Activated naive CD4-positive, alpha-beta T cell treated with anti-CD3 and anti-CD28 coated beads for 36 hours (primary cell): ENCODE data around the gene DNER. TPM values are rescaled to one million over a fixed set of nuclear protein-coding genes. Genes with fewer than 3 reads are reported as not detected.
A peak's percentile ranks its signal among the peaks of the same experiment; 100 is the strongest.

Source experiments
- CTCF ChIA-PET: fragments of 350-600 bp; sonication (Branson Sonifier 250); formaldehyde crosslinking; loops from one replicate; lab custom pipeline; 2021; ENCODE audit warnings: antibody characterized with exemption; lab: Charles Lee
- DNase-seq: peaks from one replicate; pipeline ENCODE4 v3.0.0-alpha.2; 2020
- H3K27ac Mint-ChIP-seq: one replicate; pipeline ENCODE4 v1.8.0; 2021; ENCODE audit warnings: mild to moderate bottlenecking, mixed read lengths
- H3K27me3 Mint-ChIP-seq: one replicate; pipeline ENCODE4 v1.8.0; 2021; ENCODE audit warnings: low read depth, mixed read lengths
- H3K36me3 Mint-ChIP-seq: one replicate; pipeline ENCODE4 v1.8.0; 2021; ENCODE audit warnings: low read depth, mixed read lengths
- H3K4me1 Mint-ChIP-seq: one replicate; pipeline ENCODE4 v1.8.0; 2021; ENCODE audit warnings: low read depth, mixed read lengths
- H3K4me3 Mint-ChIP-seq: one replicate; pipeline ENCODE4 v1.8.0; 2021; ENCODE audit warnings: mild to moderate bottlenecking, moderate library complexity, mixed read lengths
- H3K9me3 Mint-ChIP-seq: one replicate; pipeline ENCODE4 v1.8.0; 2021; ENCODE audit warnings: mixed read lengths
- intact Hi-C: fragments of 100-400 bp; cut with micrococcal nuclease; formaldehyde crosslinking; loops from one replicate; pipeline ENCODE4 v1.15.1; 2023
- total RNA-seq, 2 experiments: library from RNA; stranded (reverse); gene quantifications; one replicate each; pipeline ENCODE4 v1.2.3, GENCODE V29; 2021

The DNER gene
- total RNA-seq, 2 experiments from 2014 or later = not detected

- Mint-ChIP-seq H3K4me1 (no peaks in the 10 kb centered on the region), H3K9me3 (no peaks in the 10 kb centered on the region), H3K36me3 (no peaks in the 10 kb centered on the region), H3K4me3 (no peak overlapping the region), H3K27me3 (peaks cover 17% of the 10 kb centered on the region), H3K27ac (no peak overlapping the region)
- no peak for DNase-seq
- CTCF ChIA-PET = no interaction called here
- intact Hi-C loops = no loop called here
These were observed 113.0 kb downstream of the DNER start for GRCh38 chr2:229601396-229601795.

- H3K4me3 Mint-ChIP-seq = no peak overlapping the region
- intact Hi-C loops = no loop called here
- no peak overlapping the region for H3K27ac Mint-ChIP-seq
- H3K27me3 Mint-ChIP-seq = peaks cover 20% of the 10 kb centered on the region
- DNase-seq = no peak
- no peaks in the 10 kb centered on the region for H3K4me1 Mint-ChIP-seq
- CTCF ChIA-PET = no interaction called here
- H3K36me3 Mint-ChIP-seq = no peaks in the 10 kb centered on the region
- no peaks in the 10 kb centered on the region for H3K9me3 Mint-ChIP-seq
These were observed 116.1 kb downstream of the DNER start for GRCh38 chr2:229598227-229598626.

DNA sequence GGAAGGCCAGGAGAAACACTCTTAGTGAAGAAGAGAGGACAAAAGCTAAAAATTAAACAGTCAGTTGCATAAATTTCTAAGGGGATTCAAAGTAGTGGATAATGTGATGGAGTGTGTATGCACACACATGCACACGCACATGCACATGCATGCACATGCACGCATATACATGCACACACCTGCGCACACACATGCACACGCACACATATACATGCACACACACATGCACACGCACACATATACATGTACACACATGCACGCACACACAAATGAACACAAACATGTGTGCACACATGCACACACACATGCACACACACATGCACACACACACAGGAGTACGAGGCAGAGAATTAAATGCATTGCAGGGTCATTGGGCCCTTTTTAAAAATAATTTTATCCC is 117.6 kb downstream of the DNER start:
- H3K27ac Mint-ChIP-seq = no peak overlapping the region
- H3K9me3 Mint-ChIP-seq = no peaks in the 10 kb centered on the region
- no peaks in the 10 kb centered on the region for H3K4me1 Mint-ChIP-seq
- CTCF ChIA-PET = no interaction called here
- intact Hi-C loops = no loop called here
- H3K27me3 Mint-ChIP-seq = peaks cover 16% of the 10 kb centered on the region
- no peak for DNase-seq
- H3K36me3 Mint-ChIP-seq = no peaks in the 10 kb centered on the region
- H3K4me3 Mint-ChIP-seq = no peak overlapping the region

GRCh38 chr2:229591611-229592010 is 122.7 kb downstream of the DNER start:
- no peaks in the 10 kb centered on the region for H3K9me3 Mint-ChIP-seq
- DNase-seq = no peak
- CTCF ChIA-PET = interaction anchor here (0.6 kb wide), 1 partner anchor 265 kb away, joined by 3 read pairs; no protein-coding TSS in a partner anchor
- no peaks in the 10 kb centered on the region for H3K4me1 Mint-ChIP-seq
- no peak overlapping the region for H3K4me3 Mint-ChIP-seq
- no peaks in the 10 kb centered on the region for H3K36me3 Mint-ChIP-seq
- intact Hi-C loops = no loop called here
- H3K27ac Mint-ChIP-seq = no peak overlapping the region
- H3K27me3 Mint-ChIP-seq = peaks cover 14% of the 10 kb centered on the region

- peak; percentile 53 for DNase-seq
- no peaks in the 10 kb centered on the region for H3K9me3 Mint-ChIP-seq
- peaks cover 18% of the 10 kb centered on the region for H3K27me3 Mint-ChIP-seq
- H3K4me3 Mint-ChIP-seq = no peak overlapping the region
- intact Hi-C loops = loop anchor here (2.0 to 5.0 kb wide), 2 partner anchors 155 to 1696 kb away; no protein-coding TSS in a partner anchor
- CTCF ChIA-PET = interaction anchor here (0.9 to 1.6 kb wide), 5 partner anchors 9 to 1699 kb away, joined by 3 to 4 read pairs (median 3); no protein-coding TSS in a partner anchor
- H3K36me3 Mint-ChIP-seq = no peaks in the 10 kb centered on the region
- no peak overlapping the region for H3K27ac Mint-ChIP-seq
- H3K4me1 Mint-ChIP-seq = no peaks in the 10 kb centered on the region
These were observed 127.3 kb downstream of the DNER start for GRCh38 chr2:229586746-229587705.

GRCh38 chr2:229586012-229586411 is 128.3 kb downstream of the DNER start:
- CTCF ChIA-PET = interaction anchor here (1.5 kb wide), 1 partner anchor 454 kb away, joined by 3 read pairs; no protein-coding TSS in a partner anchor
- Mint-ChIP-seq H3K36me3 (no peaks in the 10 kb centered on the region), H3K4me3 (no peak overlapping the region), H3K9me3 (no peaks in the 10 kb centered on the region), H3K27ac (no peak overlapping the region), H3K4me1 (no peaks in the 10 kb centered on the region), H3K27me3 (peaks cover 18% of the 10 kb centered on the region)
- DNase-seq = no peak
- intact Hi-C loops = loop anchor here (2.0 to 5.0 kb wide), 2 partner anchors 154 to 1695 kb away; no protein-coding TSS in a partner anchor

GRCh38 chr2:229582151-229582550 is 132.2 kb downstream of the DNER start:
- Mint-ChIP-seq H3K27me3 (peaks cover 27% of the 10 kb centered on the region), H3K4me1 (no peaks in the 10 kb centered on the region), H3K4me3 (no peak overlapping the region), H3K9me3 (no peaks in the 10 kb centered on the region), H3K36me3 (no peaks in the 10 kb centered on the region), H3K27ac (no peak overlapping the region)
- DNase-seq = no peak
- CTCF ChIA-PET = no interaction called here
- intact Hi-C loops = no loop called here

DNA sequence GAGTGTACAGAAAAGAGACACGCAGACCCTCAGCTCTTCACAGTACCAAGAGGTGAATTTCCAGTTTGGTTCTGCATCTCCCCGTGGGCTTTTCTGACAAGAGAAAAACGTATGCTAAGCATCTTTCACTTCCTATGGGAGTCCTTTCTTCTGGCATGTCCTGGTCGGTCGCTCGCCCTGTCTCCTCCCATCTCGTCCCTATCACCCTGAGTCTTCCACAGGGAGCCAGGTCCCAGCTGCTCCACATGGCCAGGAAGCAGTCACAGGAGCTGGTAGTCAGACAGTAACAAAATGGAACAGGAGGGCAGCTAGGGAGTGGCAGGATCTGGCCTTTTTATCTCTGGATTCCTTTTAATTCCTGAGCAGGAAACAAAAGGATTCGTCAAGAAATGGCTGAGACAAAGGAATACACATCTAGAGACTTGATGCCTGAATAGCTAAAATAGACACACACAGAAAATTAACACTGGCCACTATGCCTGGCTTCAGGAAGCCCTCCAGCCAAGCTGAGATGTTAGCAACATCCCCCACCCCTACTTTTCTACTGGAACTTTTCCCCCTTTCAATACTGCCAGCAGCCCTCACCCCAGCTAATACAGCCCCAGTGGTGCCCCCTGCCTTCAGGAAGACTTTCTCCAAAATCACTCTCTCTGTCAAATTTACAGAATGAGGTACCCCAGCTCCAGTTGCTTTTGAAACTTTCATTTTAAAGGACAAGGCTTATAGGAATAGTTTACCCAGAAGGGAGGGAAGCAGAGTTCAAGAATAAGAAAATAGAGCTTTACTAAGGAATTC is 136.1 kb downstream of the DNER start:
- H3K27me3 Mint-ChIP-seq = peaks cover 18% of the 10 kb centered on the region
- H3K4me3 Mint-ChIP-seq = no peak overlapping the region
- intact Hi-C loops = loop anchor here (5.0 kb wide), 1 partner anchor 366 kb away; no protein-coding TSS in a partner anchor
- CTCF ChIA-PET = interaction anchor here (0.7 to 1.4 kb wide), 4 partner anchors 9 to 580 kb away, joined by 3 to 4 read pairs (median 3); partner anchors contain the start of gene DNER
- DNase-seq = no peak
- H3K4me1 Mint-ChIP-seq = no peaks in the 10 kb centered on the region
- H3K9me3 Mint-ChIP-seq = no peaks in the 10 kb centered on the region
- no peaks in the 10 kb centered on the region for H3K36me3 Mint-ChIP-seq
- H3K27ac Mint-ChIP-seq = no peak overlapping the region

DNA sequence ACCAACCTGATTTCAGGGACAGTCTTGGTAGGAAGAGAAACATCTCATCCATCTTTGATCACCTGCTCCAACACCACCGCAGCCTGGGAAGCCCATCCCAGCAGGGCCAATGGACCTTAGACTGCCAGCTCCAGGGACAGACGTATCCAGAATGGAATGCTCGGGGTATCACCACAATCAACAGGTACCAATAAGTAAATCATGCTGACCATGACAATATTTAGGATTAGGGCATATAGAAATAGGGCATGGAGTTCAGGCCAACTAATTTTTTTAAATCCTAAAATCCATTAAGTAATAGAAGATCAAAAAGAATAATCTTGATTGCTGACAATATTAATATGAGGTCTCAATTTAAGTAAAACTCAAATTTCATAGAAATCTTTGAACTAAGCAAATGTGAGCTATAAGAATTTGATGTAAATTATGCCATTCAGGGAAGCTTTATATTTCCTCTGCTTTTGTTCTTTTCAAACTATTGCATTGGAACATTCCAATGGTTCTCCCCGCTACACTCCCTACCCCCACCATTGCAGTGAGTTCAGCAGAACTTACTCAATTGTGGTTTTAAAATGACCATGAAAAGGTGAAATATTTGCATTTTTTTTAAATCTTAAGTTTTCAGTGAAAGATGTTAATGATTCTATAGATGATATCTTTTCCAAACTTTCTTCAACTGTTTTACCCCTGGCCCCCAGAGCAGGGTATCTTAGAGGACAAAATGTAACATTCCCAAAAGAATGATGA is 138.6 kb downstream of the DNER start:
- Mint-ChIP-seq H3K9me3 (no peaks in the 10 kb centered on the region), H3K27ac (no peak overlapping the region), H3K27me3 (peaks cover 18% of the 10 kb centered on the region), H3K4me3 (no peak overlapping the region), H3K4me1 (no peaks in the 10 kb centered on the region), H3K36me3 (no peaks in the 10 kb centered on the region)
- CTCF ChIA-PET = no interaction called here
- no peak for DNase-seq
- intact Hi-C loops = loop anchor here (5.0 kb wide), 1 partner anchor 363 kb away; no protein-coding TSS in a partner anchor

GRCh38 chr2:229572507-229573271 is 141.7 kb downstream of the DNER start:
- peaks cover 10% of the 10 kb centered on the region for H3K27me3 Mint-ChIP-seq
- DNase-seq = no peak
- H3K4me3 Mint-ChIP-seq = no peak overlapping the region
- intact Hi-C loops = no loop called here
- no peaks in the 10 kb centered on the region for H3K4me1 Mint-ChIP-seq
- H3K27ac Mint-ChIP-seq = no peak overlapping the region
- CTCF ChIA-PET = no interaction called here
- H3K36me3 Mint-ChIP-seq = no peaks in the 10 kb centered on the region
- H3K9me3 Mint-ChIP-seq = no peaks in the 10 kb centered on the region

- Mint-ChIP-seq H3K27ac (no peak overlapping the region), H3K4me1 (no peaks in the 10 kb centered on the region), H3K36me3 (no peaks in the 10 kb centered on the region), H3K9me3 (no peaks in the 10 kb centered on the region), H3K4me3 (no peak overlapping the region), H3K27me3 (peaks cover 4% of the 10 kb centered on the region)
- CTCF ChIA-PET = no interaction called here
- intact Hi-C loops = no loop called here
- no peak for DNase-seq
These were observed 143.1 kb downstream of the DNER start for GRCh38 chr2:229571243-229571642.
